Astrocyte (in vitro differentiated cells and primary cell): ENCODE measurements around the gene SOBP. TPM values are rescaled to one million over a fixed set of nuclear protein-coding genes. Genes with fewer than 3 reads are reported as not detected.

Experiments used
- DNase-seq: peaks from one replicate; pipeline ENCODE4 v3.0.0-alpha.2; 2010; ENCODE audit warnings: low read depth
- FAIRE-seq: peaks from 2 replicates; lab custom pipeline; 2011; peaks lifted over from hg19 to GRCh38; lab: Jason Lieb, UNC
- H2AFZ ChIP-seq: 2 replicates; pipeline ENCODE4 v1.6.0; 2012; ENCODE audit warnings: low read depth, low read length, inconsistent platforms
- H3K27ac ChIP-seq: 2 replicates; pipeline ENCODE4 v1.5.1; 2011; ENCODE audit warnings: low read depth, low read length, inconsistent platforms
- H3K27me3 ChIP-seq: 2 replicates; pipeline ENCODE4 v1.6.0; 2011; ENCODE audit warnings: low read length, inconsistent platforms; ENCODE audit not compliant: insufficient read depth
- H3K36me3 ChIP-seq: 2 replicates; pipeline ENCODE4 v1.5.1; 2011; ENCODE audit warnings: low read length, inconsistent platforms; ENCODE audit not compliant: insufficient read depth
- H3K4me1 ChIP-seq: 2 replicates; pipeline ENCODE4 v1.5.1; 2011; ENCODE audit warnings: low read length, inconsistent platforms; ENCODE audit not compliant: insufficient read depth
- H3K4me2 ChIP-seq: 2 replicates; pipeline ENCODE4 v1.6.0; 2012; ENCODE audit warnings: low read length, inconsistent platforms
- H3K4me3 ChIP-seq: 2 replicates; pipeline ENCODE4 v1.5.1; 2011; ENCODE audit warnings: low read depth, mild to moderate bottlenecking, low read length, inconsistent platforms; ENCODE audit not compliant: insufficient read depth
- H3K79me2 ChIP-seq: 2 replicates; pipeline ENCODE4 v1.6.0; 2012; ENCODE audit warnings: mild to moderate bottlenecking, low read length, inconsistent platforms; ENCODE audit not compliant: insufficient read depth
- H3K9ac ChIP-seq: 2 replicates; pipeline ENCODE4 v1.6.0; 2012; ENCODE audit warnings: mild to moderate bottlenecking, low read length, inconsistent platforms
- H3K9me3 ChIP-seq: 2 replicates; pipeline ENCODE4 v1.5.1; 2012; ENCODE audit warnings: low read depth, mild to moderate bottlenecking, low read length, inconsistent platforms; ENCODE audit not compliant: insufficient read depth
- H4K20me1 ChIP-seq: 2 replicates; pipeline ENCODE4 v1.6.0; 2012; ENCODE audit warnings: low read length, inconsistent platforms; ENCODE audit not compliant: insufficient read depth
- H3K27ac Mint-ChIP-seq: one replicate; pipeline ENCODE4 v1.8.0; 2021; ENCODE audit warnings: mild to moderate bottlenecking, mixed read lengths; ENCODE audit not compliant: unreplicated experiment
- H3K27me3 Mint-ChIP-seq: one replicate; pipeline ENCODE4 v1.8.0; 2021; ENCODE audit warnings: low read depth, mixed read lengths; ENCODE audit not compliant: unreplicated experiment
- H3K36me3 Mint-ChIP-seq: one replicate; pipeline ENCODE4 v1.8.0; 2021; ENCODE audit warnings: low read depth, mixed read lengths; ENCODE audit not compliant: unreplicated experiment
- H3K4me1 Mint-ChIP-seq: one replicate; pipeline ENCODE4 v1.8.0; 2021; ENCODE audit warnings: low read depth, mixed read lengths; ENCODE audit not compliant: unreplicated experiment
- H3K4me3 Mint-ChIP-seq: one replicate; pipeline ENCODE4 v1.8.0; 2021; ENCODE audit warnings: mild to moderate bottlenecking, moderate library complexity, mixed read lengths; ENCODE audit not compliant: unreplicated experiment
- H3K9me3 Mint-ChIP-seq: one replicate; pipeline ENCODE4 v1.8.0; 2021; ENCODE audit warnings: mild to moderate bottlenecking, mixed read lengths; ENCODE audit not compliant: unreplicated experiment
- EZH2 ChIP-seq: IDR thresholded peaks from 2 replicates; pipeline ENCODE4 v1.6.1; 2012; ENCODE audit warnings: mild to moderate bottlenecking, low read length, inconsistent platforms; ENCODE audit not compliant: insufficient read depth
- total RNA-seq: library from RNA; stranded (reverse); gene quantifications from 2 replicates; pipeline ENCODE4 v1.2.1, GENCODE V29; 2021
- TF ChIP-seq, protein P1 (sequence below): IDR thresholded peaks from 2 replicates; pipeline ENCODE4 v1.5.1; 2011; ENCODE audit warnings: low read depth, mild to moderate bottlenecking, inconsistent platforms, low read length, moderate library complexity; ENCODE audit not compliant: insufficient read depth

SOBP gene
- total RNA-seq, 1 donor from 2014 or later: 4.7 TPM

DNA sequence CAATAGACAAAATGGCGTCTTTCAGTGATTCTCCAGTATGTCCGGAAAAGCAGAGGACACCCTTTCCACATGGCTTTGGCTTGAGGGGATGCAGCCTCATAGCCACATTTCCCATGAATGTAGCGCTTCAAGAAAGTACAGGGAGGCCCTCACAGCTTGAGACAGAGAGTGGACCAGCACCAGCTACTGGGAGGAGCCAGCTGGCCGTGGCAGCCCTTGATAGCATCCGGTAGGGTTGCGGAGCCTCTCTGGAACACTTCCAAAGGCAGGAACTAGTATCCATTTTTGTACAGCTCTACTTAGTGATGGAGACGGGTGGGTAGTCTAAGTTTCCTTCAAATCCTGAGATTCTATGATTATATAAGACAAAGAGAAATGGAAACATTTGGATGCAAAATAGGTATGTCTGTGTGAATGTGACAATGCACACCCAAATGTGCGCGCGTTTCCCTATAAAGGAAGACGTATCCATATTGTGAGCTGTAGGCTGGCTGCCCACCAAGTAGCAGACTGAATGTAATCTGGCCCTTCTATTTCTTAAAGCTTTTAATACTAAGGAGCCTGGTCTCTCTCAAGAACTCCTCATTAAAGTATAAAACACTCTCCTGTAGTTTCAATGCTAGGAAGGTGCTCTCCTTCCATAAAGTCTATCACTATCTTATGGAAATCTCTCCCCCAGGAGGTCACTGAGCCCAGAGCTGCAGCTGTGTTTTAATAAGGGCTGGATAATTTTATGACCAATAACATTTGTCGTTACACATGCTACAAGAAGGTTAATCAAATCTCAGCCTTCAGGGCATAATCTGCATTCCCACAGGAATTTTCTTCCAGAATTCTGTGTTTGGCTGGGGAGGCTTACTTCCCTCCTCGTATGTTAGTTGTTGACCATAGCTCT lies 74.0 kb downstream of the SOBP start:
- DNase-seq (no peak), FAIRE-seq (no peak)
- no peaks in the 10 kb centered on the region for H3K36me3 Mint-ChIP-seq
- Histone ChIP-seq H3K4me3 (no peak overlapping the region), H3K79me2 (no peaks in the 10 kb centered on the region), H3K4me2 (no peak overlapping the region), H4K20me1 (no peaks in the 10 kb centered on the region), H3K27ac (no peak overlapping the region), H3K4me1 (no peaks in the 10 kb centered on the region), H3K9ac (no peak overlapping the region), H2AFZ (no peak overlapping the region), H3K36me3 (no peaks in the 10 kb centered on the region), H3K27me3 (no peaks in the 10 kb centered on the region), H3K9me3 (no peaks in the 10 kb centered on the region)
- H3K27ac Mint-ChIP-seq: no peak overlapping the region
- TF ChIP-seq, protein P1, sequence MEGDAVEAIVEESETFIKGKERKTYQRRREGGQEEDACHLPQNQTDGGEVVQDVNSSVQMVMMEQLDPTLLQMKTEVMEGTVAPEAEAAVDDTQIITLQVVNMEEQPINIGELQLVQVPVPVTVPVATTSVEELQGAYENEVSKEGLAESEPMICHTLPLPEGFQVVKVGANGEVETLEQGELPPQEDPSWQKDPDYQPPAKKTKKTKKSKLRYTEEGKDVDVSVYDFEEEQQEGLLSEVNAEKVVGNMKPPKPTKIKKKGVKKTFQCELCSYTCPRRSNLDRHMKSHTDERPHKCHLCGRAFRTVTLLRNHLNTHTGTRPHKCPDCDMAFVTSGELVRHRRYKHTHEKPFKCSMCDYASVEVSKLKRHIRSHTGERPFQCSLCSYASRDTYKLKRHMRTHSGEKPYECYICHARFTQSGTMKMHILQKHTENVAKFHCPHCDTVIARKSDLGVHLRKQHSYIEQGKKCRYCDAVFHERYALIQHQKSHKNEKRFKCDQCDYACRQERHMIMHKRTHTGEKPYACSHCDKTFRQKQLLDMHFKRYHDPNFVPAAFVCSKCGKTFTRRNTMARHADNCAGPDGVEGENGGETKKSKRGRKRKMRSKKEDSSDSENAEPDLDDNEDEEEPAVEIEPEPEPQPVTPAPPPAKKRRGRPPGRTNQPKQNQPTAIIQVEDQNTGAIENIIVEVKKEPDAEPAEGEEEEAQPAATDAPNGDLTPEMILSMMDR: no peak
- TF ChIP-seq EZH2: no peak
- H3K4me3 Mint-ChIP-seq: no peak overlapping the region
- no peaks in the 10 kb centered on the region for H3K9me3 Mint-ChIP-seq
- H3K4me1 Mint-ChIP-seq: no peaks in the 10 kb centered on the region
- H3K27me3 Mint-ChIP-seq: no peaks in the 10 kb centered on the region

DNA sequence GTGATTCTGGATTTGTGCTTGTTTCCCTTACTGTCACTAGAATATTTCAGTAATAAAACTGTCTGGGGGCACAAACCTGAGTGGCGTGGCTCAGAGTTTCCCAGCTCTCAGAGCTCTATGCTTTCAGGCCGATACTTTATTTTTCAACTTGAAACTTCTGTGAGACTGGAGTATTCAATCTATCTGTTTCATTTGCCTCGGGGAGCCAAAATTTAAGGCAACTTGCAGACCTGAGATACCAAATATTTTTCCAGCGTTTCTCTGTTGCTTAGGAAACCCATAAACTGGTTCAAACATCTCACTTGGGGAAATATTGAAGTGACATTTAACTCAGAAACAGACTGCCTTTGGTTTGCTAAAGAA lies 74.7 kb downstream of the SOBP start:
- TF ChIP-seq, protein P1: no peak
- TF ChIP-seq EZH2: no peak
- no peak overlapping the region for H3K27ac ChIP-seq
- FAIRE-seq: no peak
- H3K9ac ChIP-seq: no peak overlapping the region
- H3K4me3 ChIP-seq: no peak overlapping the region
- no peaks in the 10 kb centered on the region for H3K79me2 ChIP-seq
- H3K36me3 ChIP-seq: no peaks in the 10 kb centered on the region
- H3K4me3 Mint-ChIP-seq: no peak overlapping the region
- H3K9me3 Mint-ChIP-seq: no peaks in the 10 kb centered on the region
- no peaks in the 10 kb centered on the region for H3K4me1 ChIP-seq
- no peaks in the 10 kb centered on the region for H3K27me3 Mint-ChIP-seq
- no peak overlapping the region for H3K27ac Mint-ChIP-seq
- H3K27me3 ChIP-seq: no peaks in the 10 kb centered on the region
- H3K9me3 ChIP-seq: no peaks in the 10 kb centered on the region
- no peaks in the 10 kb centered on the region for H4K20me1 ChIP-seq
- H3K36me3 Mint-ChIP-seq: no peaks in the 10 kb centered on the region
- H3K4me2 ChIP-seq: no peak overlapping the region
- H3K4me1 Mint-ChIP-seq: no peaks in the 10 kb centered on the region
- no peak overlapping the region for H2AFZ ChIP-seq
- DNase-seq: no peak

DNA sequence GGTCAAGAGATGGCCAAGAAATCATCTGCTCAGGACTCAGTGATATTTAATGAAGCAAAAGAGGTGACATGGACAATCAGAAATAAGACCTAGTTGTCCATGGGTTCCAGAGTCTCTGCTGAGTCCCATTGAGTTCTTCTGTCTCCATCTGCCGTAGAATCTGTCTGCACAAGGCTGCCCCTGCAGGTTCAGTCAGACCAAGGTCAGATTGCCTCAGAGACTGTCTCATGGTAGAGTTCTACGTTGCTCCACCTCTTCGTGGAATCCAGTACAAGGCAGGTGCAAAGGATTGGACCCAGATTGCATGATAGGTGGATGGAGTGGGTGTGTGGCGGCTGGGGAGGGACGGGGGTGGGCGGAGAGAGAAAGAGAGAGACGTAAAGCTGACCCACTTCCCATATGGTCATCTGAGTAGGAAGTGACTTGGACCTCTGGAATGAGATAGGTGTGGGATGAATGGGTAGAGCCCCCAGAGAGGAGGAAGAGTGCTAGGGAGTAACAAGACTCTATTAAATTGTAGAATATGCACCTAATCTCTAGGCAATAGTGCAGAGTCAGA lies 75.3 kb downstream of the SOBP start:
- H2AFZ ChIP-seq: no peak overlapping the region
- DNase-seq (no peak), FAIRE-seq (no peak)
- H3K4me1 ChIP-seq: no peaks in the 10 kb centered on the region
- H3K27me3 Mint-ChIP-seq: no peaks in the 10 kb centered on the region
- no peak overlapping the region for H3K4me2 ChIP-seq
- H3K36me3 ChIP-seq: no peaks in the 10 kb centered on the region
- H3K4me3 ChIP-seq: no peak overlapping the region
- H3K36me3 Mint-ChIP-seq: no peaks in the 10 kb centered on the region
- no peak overlapping the region for H3K27ac Mint-ChIP-seq
- H4K20me1 ChIP-seq: no peaks in the 10 kb centered on the region
- no peaks in the 10 kb centered on the region for H3K4me1 Mint-ChIP-seq
- H3K9ac ChIP-seq: no peak overlapping the region
- H3K27ac ChIP-seq: no peak overlapping the region
- H3K4me3 Mint-ChIP-seq: no peak overlapping the region
- H3K27me3 ChIP-seq: no peaks in the 10 kb centered on the region
- H3K9me3 ChIP-seq: no peaks in the 10 kb centered on the region
- no peak for TF ChIP-seq EZH2
- TF ChIP-seq, protein P1: no peak
- no peaks in the 10 kb centered on the region for H3K9me3 Mint-ChIP-seq
- no peaks in the 10 kb centered on the region for H3K79me2 ChIP-seq
